Ishikawa (cell line): ENCODE results near the gene TGFBR3L.

ENCODE experiments used
- CEBPB ChIP-seq: IDR thresholded peaks from 2 replicates; pipeline ENCODE4 v1.6.1; 2012
- EGR1 ChIP-seq: IDR thresholded peaks from 2 replicates; pipeline ENCODE4 v1.6.1; 2012
- FOXM1 ChIP-seq: IDR thresholded peaks from 2 replicates; pipeline ENCODE4 v1.6.1; 2012; ENCODE audit warnings: low read depth, borderline replicate concordance
- NFIC ChIP-seq: IDR thresholded peaks from 2 replicates; pipeline ENCODE4 v1.6.1; 2012
- RAD21 ChIP-seq: IDR thresholded peaks from 2 replicates; pipeline ENCODE4 v1.6.1; 2012; ENCODE audit warnings: low read depth
- REST ChIP-seq: IDR thresholded peaks from 2 replicates; pipeline ENCODE4 v1.6.1; 2012; ENCODE audit warnings: low read depth, mild to moderate bottlenecking
- TEAD4 ChIP-seq: IDR thresholded peaks from 2 replicates; pipeline ENCODE4 v1.6.1; 2012
- YY1 ChIP-seq: IDR thresholded peaks from 2 replicates; pipeline ENCODE4 v1.6.1; 2012; ENCODE audit warnings: low read depth
- ZBTB7A ChIP-seq: IDR thresholded peaks from 2 replicates; pipeline ENCODE4 v1.6.1; 2012; ENCODE audit warnings: low read depth

Gene TGFBR3L

GRCh38 chr19:7968008-7968795 is 53.6 kb downstream of the TGFBR3L start:
- TF ChIP-seq EGR1: no peak
- TF ChIP-seq YY1: no peak
- TF ChIP-seq NFIC: no peak
- TF ChIP-seq TEAD4: no peak
- TF ChIP-seq REST: no peak
- TF ChIP-seq ZBTB7A: no peak
- no peak for TF ChIP-seq CEBPB
- TF ChIP-seq RAD21: no peak
- no peak for TF ChIP-seq FOXM1
